Muscle of back (tissue), 10 donors: ENCODE results near the gene NXPH1. TPM values are rescaled to one million over a fixed set of nuclear protein-coding genes. Genes with fewer than 3 reads are reported as not detected.

ENCODE experiments used
- polyA plus RNA-seq, 10 donors: library from polyadenylated mRNA; unstranded; fragments of 120-200 nt; gene quantifications; one replicate each; pipeline ENCODE4 v1.2.1, GENCODE V29; 2013; ENCODE audit not compliant: insufficient read length in 10 of 10

The NXPH1 gene
- polyA plus RNA-seq, 10 donors: 0.10 TPM; not detected in 9

Other genes with a start within 250 kb of the NXPH1 start
- 10 to 100 TPM in 1 of 10 donors, 1 to 10 TPM in 9; 3.5 to 12.3 (median 6.5) TPM for gene ICA1, start 171.4 kb upstream of the NXPH1 start, polyA plus RNA-seq